ENCODE measurements around the gene C7orf57.

GRCh38 chr7:48097521-48098231, 62.3 kb downstream of the C7orf57 start:
- TF ChIP-seq, protein P1, sequence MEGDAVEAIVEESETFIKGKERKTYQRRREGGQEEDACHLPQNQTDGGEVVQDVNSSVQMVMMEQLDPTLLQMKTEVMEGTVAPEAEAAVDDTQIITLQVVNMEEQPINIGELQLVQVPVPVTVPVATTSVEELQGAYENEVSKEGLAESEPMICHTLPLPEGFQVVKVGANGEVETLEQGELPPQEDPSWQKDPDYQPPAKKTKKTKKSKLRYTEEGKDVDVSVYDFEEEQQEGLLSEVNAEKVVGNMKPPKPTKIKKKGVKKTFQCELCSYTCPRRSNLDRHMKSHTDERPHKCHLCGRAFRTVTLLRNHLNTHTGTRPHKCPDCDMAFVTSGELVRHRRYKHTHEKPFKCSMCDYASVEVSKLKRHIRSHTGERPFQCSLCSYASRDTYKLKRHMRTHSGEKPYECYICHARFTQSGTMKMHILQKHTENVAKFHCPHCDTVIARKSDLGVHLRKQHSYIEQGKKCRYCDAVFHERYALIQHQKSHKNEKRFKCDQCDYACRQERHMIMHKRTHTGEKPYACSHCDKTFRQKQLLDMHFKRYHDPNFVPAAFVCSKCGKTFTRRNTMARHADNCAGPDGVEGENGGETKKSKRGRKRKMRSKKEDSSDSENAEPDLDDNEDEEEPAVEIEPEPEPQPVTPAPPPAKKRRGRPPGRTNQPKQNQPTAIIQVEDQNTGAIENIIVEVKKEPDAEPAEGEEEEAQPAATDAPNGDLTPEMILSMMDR (IDR thresholded peaks at IDR 0.05), result no peak
- TF ChIP-seq POLR2A (IDR thresholded peaks at IDR 0.05), result no peak
